ENCODE results near the gene ABR. TPM values are rescaled to one million over a fixed set of nuclear protein-coding genes. Genes with fewer than 3 reads are reported as not detected.
"Not testable (repeated sequence)": the region's sequence is repeated elsewhere in the genome, so short reads cannot be mapped to it uniquely, and the experiment has no call there.

The ABR gene
- total and polyA plus RNA-seq, 2 of the 13 experiments (the other 11 are each of a cell fraction or from before 2014, with no cell fraction given), result 12.4 to 40.4 TPM

DNA sequence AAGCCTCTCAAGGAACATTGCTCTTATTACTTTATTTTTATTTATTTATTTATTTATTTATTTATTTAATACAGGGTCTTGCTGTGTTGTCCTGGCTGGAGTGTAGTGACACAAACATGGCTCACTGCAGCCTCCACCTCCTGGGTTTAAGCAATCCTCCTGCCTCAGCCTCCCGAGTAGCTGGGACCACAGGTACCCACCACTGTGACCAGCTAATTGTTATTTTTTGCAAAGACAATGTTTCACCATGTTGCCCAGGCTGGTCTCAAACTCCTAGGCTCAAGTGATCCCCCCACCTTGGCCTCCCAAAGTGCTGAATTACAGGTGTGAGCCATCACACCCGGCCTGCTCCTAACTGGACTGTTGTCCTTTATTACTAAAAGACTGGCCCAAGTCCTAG lies 205.0 kb downstream of the ABR start:
- H3K36me3 ChIP-seq (replicated peaks in 1 of 2; ENCODE audit: control insufficient read depth in 1 of 2, insufficient read depth in 2 of 2, low read length in 2 of 2); H3K4me2 ChIP-seq (ENCODE audit: low read depth, low read length); in situ Hi-C loops (cut with HindIII; ENCODE audit: extremely low pct_ligation_motif_present, low pct_unique_long_range_greater_than_20kb); POLR2A ChIA-PET; DNase-seq (ENCODE audit: low spot score); H2AFZ ChIP-seq (ENCODE audit: low read length); H3K9ac ChIP-seq (ENCODE audit: insufficient read depth, low read depth, low read length); FAIRE-seq; ATAC-seq; BruUV-seq (replicated peaks); CTCF ChIA-PET (ENCODE audit: low intra/inter-chr PET ratio, low total read pairs); H3K4me3 ChIP-seq (replicated peaks in 1 of 3; ENCODE audit: insufficient read depth in 1 of 3, low read depth in 2 of 3, low read length in 3 of 3); H3K9me3 ChIP-seq (ENCODE audit: low read length); H3K27me3 ChIP-seq (ENCODE audit: control insufficient read depth in 1 of 2, insufficient read depth in 2 of 2, low read length in 2 of 2); H3K27ac ChIP-seq (ENCODE audit: extremely low read length, insufficient read depth, low read length); H4K20me1 ChIP-seq (ENCODE audit: insufficient read depth, low read length): not testable (repeated sequence)
- peaks cover 35% of the 10 kb centered on the region for H3K4me1 ChIP-seq (ENCODE audit: insufficient read depth, low read length)
- intact Hi-C loops (cut with micrococcal nuclease; ENCODE audit: unreplicated experiment), result loop anchor here (5.0 kb wide), 1 partner anchor 37 kb away; no protein-coding TSS in a partner anchor
- TF ChIP-seq, protein P1, sequence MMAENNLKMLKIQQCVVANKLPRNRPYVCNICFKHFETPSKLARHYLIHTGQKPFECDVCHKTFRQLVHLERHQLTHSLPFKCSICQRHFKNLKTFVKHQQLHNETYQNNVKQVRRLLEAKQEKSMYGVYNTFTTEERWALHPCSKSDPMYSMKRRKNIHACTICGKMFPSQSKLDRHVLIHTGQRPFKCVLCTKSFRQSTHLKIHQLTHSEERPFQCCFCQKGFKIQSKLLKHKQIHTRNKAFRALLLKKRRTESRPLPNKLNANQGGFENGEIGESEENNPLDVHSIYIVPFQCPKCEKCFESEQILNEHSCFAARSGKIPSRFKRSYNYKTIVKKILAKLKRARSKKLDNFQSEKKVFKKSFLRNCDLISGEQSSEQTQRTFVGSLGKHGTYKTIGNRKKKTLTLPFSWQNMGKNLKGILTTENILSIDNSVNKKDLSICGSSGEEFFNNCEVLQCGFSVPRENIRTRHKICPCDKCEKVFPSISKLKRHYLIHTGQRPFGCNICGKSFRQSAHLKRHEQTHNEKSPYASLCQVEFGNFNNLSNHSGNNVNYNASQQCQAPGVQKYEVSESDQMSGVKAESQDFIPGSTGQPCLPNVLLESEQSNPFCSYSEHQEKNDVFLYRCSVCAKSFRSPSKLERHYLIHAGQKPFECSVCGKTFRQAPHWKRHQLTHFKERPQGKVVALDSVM (CRISPR knock-in tag; IDR thresholded peaks at IDR 0.05), result peak; percentile 70
- 95% methylated on average over 2 of the region's 2 CpGs for WGBS (ENCODE audit: low lambda C conversion rate)
- H3K79me2 ChIP-seq (ENCODE audit: insufficient read depth, low read length), result peaks cover 60% of the 10 kb centered on the region

DNA sequence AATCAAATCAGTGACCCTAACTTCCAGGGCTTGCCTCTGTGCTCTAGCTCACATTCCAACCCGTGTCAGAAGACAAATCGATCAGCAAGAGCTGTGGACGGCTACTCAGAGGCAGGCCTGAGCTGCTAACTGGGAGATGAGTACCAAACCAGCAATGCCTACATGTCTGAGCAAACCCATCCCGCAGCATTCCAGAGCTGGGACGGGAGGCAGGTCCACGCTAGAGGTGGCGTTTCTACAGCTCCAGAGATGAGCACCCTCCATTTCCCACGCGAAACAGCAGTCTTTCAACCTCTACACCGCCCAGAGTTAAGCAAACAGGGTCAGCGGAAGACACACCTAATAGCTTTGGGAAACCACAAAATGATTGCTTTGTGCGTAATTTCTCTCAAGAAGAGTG lies 206.7 kb downstream of the ABR start:
- Histone ChIP-seq H3K27ac (ENCODE audit: extremely low read length, insufficient read depth, low read length) (no peak overlapping the region), H3K4me1 (ENCODE audit: insufficient read depth, low read length) (peaks cover 33% of the 10 kb centered on the region), H3K36me3 (replicated peaks in 1 of 2; ENCODE audit: control insufficient read depth in 1 of 2, insufficient read depth in 2 of 2, low read length in 2 of 2) (no peaks in the 10 kb centered on the region; a peak in 1 of 5 replicates), H3K27me3 (ENCODE audit: control insufficient read depth in 1 of 2, insufficient read depth in 2 of 2, low read length in 2 of 2) (no peaks in the 10 kb centered on the region), H4K20me1 (ENCODE audit: insufficient read depth, low read length) (0 out of 2 replicates have a peak, but pooled peaks cover 2% of the 10 kb centered on the region), H3K79me2 (ENCODE audit: insufficient read depth, low read length) (peaks cover 70% of the 10 kb centered on the region), H3K4me2 (ENCODE audit: low read depth, low read length) (no peak overlapping the region), H3K4me3 (replicated peaks in 1 of 3; ENCODE audit: insufficient read depth in 1 of 3, low read depth in 2 of 3, low read length in 3 of 3) (no peak overlapping the region), H3K9ac (ENCODE audit: insufficient read depth, low read depth, low read length) (no peak overlapping the region), H3K9me3 (ENCODE audit: low read length) (no peaks in the 10 kb centered on the region), H2AFZ (ENCODE audit: low read length) (no peak overlapping the region)
- FAIRE-seq (no peak), ATAC-seq (peak; percentile 60), DNase-seq (ENCODE audit: low spot score) (no peak)
- in situ Hi-C loops (cut with HindIII; ENCODE audit: extremely low pct_ligation_motif_present, low pct_unique_long_range_greater_than_20kb), result no loop called here
- WGBS (ENCODE audit: low lambda C conversion rate), result 83% methylated on average over 12 of the region's 12 CpGs
- intact Hi-C loops (cut with micrococcal nuclease; ENCODE audit: unreplicated experiment), result no loop called here
- CTCF ChIA-PET (ENCODE audit: low intra/inter-chr PET ratio, low total read pairs), result no interaction called here
- TF ChIP-seq GATA4 (IDR thresholded peaks at IDR 0.05; ENCODE audit: borderline replicate concordance, low read depth), result no peak
- no peak for TF ChIP-seq KDM5A (IDR thresholded peaks at IDR 0.05; ENCODE audit: borderline replicate concordance, low read length)
- no peak for TF ChIP-seq ZFY (CRISPR knock-in tag; IDR thresholded peaks at IDR 0.05)
- TF ChIP-seq MEIS1 (CRISPR knock-in tag; IDR thresholded peaks at IDR 0.05; ENCODE audit: borderline replicate concordance), result no peak
- TF ChIP-seq ZNF326 (CRISPR knock-in tag; IDR thresholded peaks at IDR 0.05; ENCODE audit: borderline replicate concordance), result no peak
- TF ChIP-seq ZBTB38 (CRISPR knock-in tag; IDR thresholded peaks at IDR 0.05), result peak; percentile 66
- TF ChIP-seq HHEX (CRISPR knock-in tag; IDR thresholded peaks at IDR 0.05), result no peak
- no TSS peak for BruUV-seq (replicated peaks)
- POLR2A ChIA-PET, result interaction anchor here (0.8 kb wide), 1 partner anchor 243 kb away, joined by 3 read pairs; no protein-coding TSS in a partner anchor

DNA sequence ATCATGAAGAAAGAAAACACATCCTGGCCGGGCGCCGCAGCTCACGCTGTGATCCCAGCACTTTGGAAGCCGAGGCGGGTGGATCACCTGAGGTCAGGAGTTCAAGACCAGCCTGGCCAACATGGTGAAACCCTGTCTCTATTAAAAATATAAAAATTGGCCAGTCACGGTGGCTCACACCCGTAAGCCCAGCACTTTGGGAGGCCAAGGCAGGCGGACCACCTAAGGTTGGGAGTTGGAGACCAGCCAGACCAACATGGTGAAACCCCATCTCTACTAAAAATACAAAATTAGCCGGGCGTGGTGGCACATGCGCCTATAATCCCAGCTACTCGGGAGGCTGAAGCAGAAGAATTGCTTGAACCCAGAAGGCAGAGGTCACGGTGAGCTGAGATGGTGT lies 207.9 kb downstream of the ABR start:
- H3K4me2 ChIP-seq (ENCODE audit: low read depth, low read length); H4K20me1 ChIP-seq (ENCODE audit: insufficient read depth, low read length); H3K36me3 ChIP-seq (replicated peaks in 1 of 2; ENCODE audit: control insufficient read depth in 1 of 2, insufficient read depth in 2 of 2, low read length in 2 of 2); intact Hi-C loops (cut with micrococcal nuclease; ENCODE audit: unreplicated experiment); H3K9ac ChIP-seq (ENCODE audit: insufficient read depth, low read depth, low read length); H3K4me3 ChIP-seq (replicated peaks in 1 of 3; ENCODE audit: insufficient read depth in 1 of 3, low read depth in 2 of 3, low read length in 3 of 3); H3K9me3 ChIP-seq (ENCODE audit: low read length); H3K27ac ChIP-seq (ENCODE audit: extremely low read length, insufficient read depth, low read length); FAIRE-seq; POLR2A ChIA-PET; CTCF ChIA-PET (ENCODE audit: low intra/inter-chr PET ratio, low total read pairs); H3K27me3 ChIP-seq (ENCODE audit: control insufficient read depth in 1 of 2, insufficient read depth in 2 of 2, low read length in 2 of 2); DNase-seq (ENCODE audit: low spot score); in situ Hi-C loops (cut with HindIII; ENCODE audit: extremely low pct_ligation_motif_present, low pct_unique_long_range_greater_than_20kb); BruUV-seq (replicated peaks); H2AFZ ChIP-seq (ENCODE audit: low read length); ATAC-seq: not testable (repeated sequence)
- WGBS (ENCODE audit: low lambda C conversion rate), result 89% methylated on average over 14 of the region's 14 CpGs
- H3K79me2 ChIP-seq (ENCODE audit: insufficient read depth, low read length), result peaks cover 68% of the 10 kb centered on the region
- peaks cover 28% of the 10 kb centered on the region for H3K4me1 ChIP-seq (ENCODE audit: insufficient read depth, low read length)
